Measurements from ENCODE around the gene DPEP2NB.
"Not testable (repeated sequence)": the region's sequence is repeated elsewhere in the genome, so short reads cannot be mapped to it uniquely, and the experiment has no call there.

DPEP2NB gene

DNA sequence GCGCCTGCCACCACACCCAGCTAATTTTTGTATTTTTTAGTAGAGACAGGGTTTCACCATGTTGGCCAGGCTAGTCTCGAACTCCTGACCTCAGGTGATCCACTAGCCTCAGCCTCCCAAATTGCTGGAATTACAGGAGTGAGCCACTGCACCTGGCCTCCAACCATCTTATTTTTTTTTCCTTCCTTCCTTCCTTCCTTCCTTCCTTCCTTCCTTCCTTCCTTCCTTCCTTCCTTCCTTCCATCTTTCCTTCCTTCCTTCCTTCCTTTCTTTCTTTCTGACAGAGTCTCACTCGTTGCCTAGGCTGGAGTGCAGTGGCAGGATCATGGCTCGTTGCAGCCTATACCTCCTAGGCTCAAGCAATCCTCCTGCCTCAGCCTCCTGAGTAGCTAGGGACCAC, 5.8 kb downstream of the DPEP2NB start:
- DNase-seq: not testable (repeated sequence)

DNA sequence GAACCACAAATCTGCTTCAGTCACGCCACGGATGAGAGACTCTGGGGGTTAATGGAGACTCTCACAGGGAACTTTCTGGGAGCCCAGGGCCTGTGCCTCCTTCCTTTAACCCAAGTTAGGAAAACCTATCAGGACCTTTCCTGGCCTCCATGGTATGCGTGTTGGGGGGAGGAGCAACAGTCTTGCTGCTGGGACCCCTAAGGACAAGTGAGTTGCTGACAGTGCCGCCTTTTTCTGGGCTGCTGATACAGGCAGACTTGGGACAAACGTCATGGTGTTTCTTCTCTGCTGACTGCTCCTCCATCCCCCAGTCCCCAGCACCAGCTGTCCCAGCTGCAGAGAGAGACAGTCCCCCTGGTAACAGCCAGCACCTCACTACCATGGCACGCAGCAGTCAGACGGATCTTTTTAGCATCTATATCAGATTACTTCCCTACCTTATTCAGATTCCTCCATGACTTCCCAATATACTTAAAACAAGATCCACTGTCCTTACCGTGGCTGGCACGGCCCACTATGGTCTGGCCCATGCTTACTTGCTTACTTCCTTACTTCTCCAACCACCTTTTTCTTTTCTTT, 6.5 kb downstream of the DPEP2NB start:
- no peak for DNase-seq

DNA sequence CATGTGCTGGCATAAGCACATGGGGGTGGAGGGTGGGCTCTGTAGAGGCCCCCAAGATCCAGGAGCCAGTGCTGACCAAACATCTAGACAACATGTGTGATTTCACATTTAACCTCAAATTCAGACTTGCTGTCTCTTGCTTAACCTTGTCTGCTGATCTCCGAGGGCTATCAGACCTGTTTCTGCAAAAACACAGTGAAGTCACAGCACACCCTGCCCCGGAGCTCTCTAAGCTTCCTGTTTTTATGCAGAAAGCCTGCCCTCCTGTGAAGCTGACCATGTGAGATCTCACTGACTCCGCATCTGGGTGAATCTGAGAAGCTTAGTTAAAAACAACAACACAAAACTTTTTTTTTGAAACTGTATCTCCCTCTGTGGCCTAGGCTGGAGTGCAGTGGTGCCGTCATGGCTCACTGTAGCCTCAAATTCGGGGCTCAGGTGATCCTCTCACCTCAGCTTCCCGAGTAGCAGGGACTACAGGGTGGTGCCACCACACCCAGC, 9.9 kb downstream of the DPEP2NB start:
- DNase-seq: peak; percentile 77 to 86

DNA sequence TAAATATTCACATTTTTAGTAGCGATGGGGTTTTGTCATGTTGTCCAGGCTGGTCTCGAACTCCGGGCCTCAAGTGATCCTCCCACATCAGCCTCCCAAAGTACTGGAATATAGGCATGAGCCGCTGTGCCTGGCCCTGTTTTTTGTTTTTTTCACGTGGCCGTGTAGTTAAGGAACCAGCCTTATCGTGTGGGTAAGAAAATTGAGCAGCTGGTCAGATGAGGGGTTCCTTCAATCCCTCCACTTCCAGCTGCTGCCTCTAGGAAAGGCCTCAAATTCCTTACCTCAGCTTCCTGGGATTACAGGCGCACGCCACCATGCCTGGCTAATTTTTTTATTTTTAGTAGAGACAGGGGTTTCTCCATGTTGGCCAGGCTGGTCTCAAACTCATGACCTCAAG, 10.5 kb downstream of the DPEP2NB start:
- DNase-seq: no peak

DNA sequence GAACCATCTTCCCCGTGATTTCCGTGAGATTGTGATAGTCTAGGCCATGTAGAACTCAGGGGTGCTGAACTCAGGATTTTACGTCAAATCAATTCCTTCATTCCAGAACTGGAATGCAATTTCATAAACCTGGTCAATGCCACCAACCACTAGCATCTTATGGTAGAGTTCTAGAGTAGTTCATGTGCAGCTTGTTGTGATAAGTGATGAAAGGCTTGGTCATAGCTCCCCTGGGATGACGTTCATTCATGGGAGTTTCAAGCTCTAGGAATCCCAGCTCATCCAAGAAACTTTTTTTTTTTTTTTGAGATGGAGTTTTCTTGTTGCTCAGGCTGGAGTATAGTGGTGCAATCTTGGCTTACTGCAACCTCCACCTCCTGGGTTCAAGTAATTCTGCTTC, 12.7 kb downstream of the DPEP2NB start:
- no peak for DNase-seq

DNA sequence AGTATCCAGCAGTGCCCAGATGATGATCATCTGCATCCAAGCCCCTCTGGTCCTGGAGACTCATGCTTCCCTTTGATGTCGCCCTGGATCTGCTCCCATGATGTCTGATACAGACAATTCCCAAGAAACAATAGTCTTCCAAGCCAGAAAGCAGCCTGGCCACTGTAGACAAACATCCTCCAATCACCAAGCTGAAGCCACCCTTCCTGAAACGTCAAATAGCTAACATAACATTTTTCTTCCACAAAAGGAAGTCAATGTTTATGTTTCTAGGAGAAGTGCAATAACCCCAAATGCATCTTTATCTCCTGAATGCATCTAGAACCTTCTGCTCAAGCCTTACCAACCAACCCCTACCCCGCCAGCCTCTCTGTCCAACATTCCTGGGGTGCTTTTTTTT, 15.3 kb downstream of the DPEP2NB start:
- peak; percentile 16 to 18 for DNase-seq

DNA sequence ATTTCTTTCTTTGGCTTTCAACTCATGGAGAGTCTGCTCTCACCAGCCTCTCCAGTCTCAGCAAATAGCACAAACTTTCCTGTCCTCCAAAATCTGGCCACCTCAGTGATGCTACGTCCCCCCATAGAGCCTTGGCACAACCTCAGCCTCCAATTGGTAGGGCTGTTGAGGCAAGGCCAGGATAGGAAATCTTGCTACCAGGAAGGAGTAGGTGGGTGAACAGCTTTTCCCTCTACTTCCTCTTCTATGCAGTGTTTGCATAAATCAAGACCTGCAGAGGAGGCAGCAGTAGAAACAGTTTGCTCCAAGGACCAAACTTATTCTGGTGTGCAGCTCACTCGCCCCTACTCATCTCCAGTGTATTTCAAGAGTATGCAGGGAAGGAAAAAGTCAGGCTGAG, 15.7 kb downstream of the DPEP2NB start:
- no peak for DNase-seq

DNA sequence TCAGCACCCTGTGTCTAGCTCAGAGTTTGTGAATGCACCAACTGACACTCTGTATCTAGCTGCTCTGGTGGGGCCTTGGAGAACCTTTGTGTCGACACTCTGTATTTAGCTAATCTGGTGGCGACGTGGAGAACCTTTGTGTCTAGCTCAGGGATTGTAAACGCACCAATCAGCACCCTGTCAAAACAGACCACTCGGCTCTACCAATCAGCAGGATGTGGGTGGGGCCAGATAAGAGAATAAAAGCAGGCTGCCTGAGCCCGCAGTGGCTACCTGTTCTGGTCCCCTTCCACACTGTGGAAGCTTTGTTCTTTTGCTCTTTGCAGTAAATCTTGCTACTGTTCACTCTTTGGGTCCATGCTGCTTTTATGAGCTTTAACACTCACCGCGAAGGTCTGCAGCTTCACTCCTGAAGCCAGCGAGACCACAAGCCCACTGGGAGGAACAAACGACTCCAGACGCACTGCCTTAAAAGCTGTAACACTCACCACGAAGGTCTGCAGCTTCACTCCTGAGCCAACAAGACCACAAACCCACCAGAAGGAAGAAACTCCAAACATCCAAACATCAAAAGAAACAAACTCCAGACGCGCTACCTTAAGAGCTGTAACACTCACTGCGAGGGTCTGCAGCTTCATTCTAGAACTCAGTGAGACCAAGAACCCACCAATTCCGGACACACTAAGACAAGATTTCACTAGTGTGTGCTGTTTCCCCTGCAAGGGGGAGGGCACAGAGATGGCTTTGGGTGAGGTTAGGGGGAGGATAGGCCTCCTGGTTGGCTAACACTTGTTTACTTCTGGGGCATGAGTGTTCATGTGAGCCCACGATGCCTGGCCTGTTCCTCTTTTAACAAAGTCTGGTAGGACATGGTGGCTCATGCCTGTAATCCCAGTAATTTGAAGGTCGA, 16.7 kb downstream of the DPEP2NB start, which contains the start of gene DPEP2:
Gene DPEP2, minus strand, starts transcription at position 706 of the 910 bp plus-strand sequence. CDS start 6,272 bp downstream, outside the sequence.
- DNase-seq: peak; percentile 62 to 72

DNA sequence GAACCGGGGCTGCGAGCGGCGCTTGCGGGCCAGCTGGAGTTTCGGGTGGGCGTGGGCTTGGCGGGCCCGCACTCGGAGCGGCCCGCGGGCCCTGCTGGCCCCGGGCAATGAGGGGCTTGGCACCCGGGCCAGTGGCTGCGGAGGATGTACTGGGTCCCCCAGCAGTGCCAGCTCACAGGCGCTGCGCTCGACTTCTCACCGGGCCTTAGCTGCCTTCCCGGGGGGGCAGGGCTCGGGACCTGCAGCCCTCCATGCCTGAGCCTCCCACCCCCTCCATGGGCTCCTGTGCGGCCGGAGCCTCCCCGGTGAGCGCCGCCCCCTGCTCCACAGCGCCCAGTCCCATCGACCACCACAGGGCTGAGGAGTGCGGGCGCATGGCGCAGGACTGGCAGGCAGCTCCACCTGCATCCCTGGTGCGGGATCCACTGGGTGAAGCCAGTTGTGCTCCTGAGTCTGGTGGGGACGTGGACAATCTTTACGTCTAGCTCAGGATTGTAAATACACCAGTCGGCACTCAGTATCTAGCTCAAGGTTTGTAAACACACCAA, 17.4 kb downstream of the DPEP2NB start:
- DNase-seq: not testable (repeated sequence)

DNA sequence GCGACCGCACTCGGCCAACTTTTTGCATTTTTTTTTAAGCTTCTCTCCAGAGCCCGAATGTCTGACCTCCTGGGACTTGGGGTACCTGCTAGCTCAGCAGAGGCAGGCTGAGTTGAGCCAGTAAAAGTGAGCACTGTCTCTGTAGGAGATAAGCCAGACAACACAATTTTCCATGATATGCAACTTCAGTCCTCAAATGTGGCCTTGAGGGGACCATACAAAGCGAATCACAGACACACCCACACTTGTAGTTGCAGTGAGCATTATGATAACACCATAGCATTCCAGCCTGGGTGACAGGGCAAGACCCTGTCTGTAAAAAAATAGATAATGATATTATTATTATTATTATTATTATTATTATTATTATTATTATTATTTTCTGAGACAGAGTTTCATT, 19.0 kb downstream of the DPEP2NB start:
- DNase-seq: no peak

DNA sequence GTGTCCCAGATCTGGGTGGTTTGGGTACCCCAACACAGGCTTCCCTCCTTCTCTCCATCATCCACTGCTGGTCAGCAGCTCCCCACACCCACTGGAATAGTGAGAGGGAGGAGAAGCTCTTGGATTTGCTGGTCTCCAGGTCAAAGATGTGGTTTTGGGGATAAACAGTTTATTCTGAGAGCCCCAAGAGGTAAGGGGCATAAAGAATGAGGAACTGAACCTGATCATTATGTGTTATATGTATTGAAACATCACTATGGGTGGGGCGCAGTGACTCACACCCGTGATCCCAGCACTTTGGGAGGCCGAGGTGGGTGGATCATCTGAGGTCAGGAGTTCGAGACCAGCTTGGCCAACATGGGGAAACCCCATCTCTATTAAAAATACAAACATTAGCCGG, 20.3 kb downstream of the DPEP2NB start:
- DNase-seq: peak; percentile 37 to 77

DNA sequence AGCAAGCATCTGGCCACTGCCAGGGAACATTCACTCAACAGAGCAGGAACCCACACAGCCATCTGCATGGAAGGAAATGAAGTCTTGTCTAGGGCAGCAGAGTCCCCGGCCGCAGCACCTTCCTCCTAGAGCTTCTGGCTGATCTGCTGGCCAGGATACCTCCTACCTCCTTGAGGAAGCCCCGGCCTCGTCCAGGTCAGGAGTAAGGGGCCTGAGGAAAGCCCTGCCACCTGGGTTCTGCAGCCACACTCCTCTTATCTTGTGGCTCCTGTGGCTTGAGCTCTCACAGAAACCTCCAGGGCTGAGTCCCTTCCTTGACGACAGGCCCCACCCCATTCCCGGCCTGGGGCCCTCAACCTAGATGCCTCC, 21.7 kb downstream of the DPEP2NB start:
- DNase-seq: not testable (repeated sequence)

DNA sequence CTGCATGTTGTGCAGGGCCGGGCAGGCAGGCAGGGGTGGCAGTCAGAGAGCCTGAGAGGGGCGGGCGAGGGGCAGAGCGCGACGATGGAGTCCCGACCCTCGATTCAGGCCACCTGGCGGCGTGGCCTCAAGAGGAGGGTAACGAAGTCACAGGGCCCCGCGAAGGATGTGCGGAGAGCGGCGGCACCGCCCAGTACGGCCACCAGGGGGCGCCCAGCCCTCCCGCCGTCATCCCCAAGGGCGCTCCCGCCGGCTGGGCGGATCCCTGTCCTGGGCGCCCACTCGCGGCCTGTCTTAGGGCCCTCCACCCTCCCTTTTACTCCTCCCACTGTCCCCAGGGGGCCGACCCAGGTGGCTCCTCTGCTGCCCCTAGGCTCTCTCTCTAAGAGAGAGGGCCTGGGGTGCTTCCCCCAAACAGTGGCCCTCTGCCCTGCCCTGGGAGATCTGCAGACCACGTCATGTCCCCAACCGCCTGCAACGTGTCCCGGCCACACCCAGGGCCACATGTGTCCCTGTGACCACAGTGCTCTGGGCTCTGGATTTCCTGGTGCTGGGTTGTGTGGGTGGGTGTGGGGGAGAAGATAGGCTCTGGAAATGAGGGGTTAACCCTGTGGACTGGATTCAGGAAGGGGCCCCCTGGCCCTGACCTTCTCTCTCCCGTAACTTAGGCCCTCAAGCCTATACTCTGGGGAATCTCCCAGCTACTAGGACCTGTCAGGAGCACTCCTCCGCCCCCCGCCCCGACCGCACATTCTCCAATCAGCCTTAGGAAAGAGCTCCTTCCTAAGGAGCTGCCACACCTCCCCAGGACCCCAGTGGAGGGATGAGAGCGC, 22.3 kb downstream of the DPEP2NB start:
- DNase-seq: peak; percentile 85 to 86

DNA sequence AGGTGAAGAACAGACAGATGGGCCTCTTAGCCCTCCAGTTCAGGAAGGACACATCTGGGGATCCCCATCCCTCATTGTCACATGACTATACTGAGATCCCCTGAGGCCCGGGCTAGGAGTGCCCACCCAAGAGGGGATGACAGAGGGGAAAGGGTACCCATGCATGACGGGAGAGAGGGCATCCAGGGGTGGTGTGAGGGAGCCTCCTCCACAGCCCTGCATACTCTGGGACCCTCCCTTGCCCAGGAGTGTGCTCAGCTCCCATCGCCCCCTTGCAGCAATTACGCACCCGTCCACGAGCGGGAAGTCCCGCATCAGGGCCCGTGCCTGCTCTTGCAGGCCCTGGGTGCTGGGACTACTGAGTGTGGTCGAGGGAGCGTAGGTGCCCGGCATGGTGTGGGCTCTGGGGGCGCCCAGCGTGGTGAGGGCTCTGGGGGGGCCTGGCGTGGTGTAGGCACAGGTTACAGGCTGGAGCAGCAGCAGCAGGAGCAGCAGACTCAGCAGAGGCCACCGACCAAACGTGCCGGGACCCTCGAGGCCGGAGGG, 23.0 kb downstream of the DPEP2NB start:
- DNase-seq: no peak

DNA sequence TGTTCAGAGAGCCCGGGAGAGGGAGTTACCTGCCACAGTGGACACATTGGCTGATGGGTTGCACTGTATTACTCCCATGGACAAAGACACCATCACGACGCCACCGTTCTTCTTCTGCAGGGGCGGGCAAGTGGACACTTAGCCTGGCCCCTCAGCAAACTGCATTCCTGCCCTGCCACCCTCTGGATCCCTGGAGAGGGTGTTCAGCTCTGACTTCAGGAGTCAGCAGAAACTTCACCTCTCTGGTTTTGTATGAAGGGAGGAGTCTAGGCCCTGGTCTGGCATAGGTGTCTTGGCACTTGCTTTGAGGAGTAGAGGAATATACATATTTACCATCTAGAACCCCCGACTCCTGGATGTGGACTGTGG, 25.7 kb downstream of the DPEP2NB start:
- no peak for DNase-seq

DNA sequence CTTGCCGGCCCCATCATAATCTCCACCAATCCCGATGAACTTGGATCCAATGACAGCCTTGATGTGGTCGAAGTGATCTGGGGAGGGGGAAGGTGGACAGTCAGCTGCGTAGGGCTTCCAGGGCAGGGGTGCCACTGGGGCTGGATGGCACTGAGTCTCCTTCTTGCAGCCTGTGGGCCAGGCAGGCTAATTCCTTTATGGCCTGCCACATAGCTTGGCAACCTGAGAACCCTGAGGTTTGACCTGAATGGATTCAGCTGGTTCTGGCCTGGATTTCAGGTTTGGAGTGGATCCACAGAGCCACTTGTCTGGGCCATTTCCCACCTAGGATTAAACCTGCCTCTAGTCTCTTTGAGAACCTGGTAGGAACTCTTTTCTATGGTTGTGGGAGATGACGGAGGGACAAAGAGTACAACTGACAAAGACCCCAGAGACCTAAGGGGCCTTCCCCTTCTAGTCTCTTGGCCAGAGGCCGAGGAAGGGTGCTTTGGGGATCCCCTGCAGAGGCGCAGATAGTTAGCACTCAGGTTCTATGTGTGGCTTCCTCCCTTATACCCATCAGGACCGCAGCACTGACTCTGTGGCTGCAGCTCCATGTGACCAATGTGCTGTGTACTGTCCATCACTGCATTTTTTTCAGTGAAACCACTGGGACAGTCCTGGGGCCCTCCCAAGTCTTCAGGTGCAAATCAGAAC, 26.2 kb downstream of the DPEP2NB start:
- DNase-seq: no peak

DNA sequence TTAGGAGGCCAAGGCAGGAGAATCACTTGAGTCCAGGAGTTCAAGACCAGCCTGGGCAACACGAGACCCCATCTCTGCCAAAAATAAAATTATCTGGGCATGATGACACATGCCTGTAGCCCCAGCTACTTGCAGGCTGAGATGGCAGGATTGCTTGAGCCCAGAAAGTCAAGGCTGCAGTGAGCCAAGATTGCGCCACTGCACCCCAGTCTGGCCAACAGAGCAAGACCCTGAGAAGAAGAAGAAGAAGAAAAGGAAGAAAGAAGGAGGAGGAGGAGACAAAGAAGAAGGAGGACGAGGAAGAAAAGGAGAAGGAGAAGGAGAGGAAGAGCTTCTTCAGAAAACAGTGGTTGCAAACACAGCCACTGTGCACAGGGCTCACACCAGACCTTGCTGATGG, 27.0 kb downstream of the DPEP2NB start:
- DNase-seq: no peak

DNA sequence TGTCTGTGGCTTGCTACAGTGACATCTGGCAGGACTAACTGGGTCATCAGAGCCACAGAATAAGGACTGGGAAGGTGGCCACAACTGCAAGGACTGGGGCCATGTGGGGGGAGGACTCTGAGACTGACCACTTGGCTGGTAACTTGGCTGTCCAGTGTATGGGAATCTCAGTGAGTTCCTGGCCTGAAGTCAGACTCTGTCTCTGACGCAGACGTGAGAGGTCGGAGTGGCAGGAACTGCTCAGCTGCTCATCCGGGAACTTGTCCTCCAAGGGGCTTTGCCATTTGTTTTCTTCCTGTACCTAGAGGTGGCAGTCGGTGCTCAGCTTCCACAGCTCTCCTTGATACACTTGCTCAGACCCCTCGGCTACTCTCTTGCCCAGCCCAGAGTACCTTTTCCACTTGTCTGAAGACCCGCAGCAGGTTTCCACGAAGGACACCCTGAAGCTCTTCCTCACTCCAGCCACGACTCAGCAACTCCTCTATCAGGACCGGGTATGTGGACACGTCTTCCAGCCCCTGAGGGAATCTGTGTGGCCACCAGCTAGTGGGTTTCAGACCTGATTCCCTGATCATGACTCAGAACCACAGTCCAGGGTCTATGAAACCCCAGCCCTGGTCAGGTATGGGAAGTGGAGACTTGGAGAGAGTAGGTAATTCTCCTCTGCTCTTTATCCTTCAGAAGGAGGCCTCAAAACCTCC, 28.1 kb downstream of the DPEP2NB start:
- no peak for DNase-seq

DNA sequence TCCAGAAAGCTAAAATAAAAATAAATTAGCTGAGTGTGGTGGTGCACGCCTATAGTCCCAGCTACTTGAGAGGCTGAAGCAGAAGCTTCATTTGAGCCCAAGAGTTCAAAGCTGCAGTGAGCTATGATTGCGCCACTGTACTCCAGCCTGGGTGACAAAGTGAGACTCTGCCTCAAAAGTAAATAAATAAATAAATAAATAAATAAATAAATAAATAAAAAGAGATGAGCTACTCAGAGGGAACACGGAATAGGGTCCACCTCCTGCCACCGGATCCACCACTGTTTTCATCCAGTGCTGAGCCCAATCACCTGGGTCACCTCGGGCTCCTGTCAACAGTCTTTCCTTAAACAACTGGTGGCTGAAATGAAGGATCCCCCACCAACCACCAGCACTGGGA, 28.8 kb downstream of the DPEP2NB start:
- no peak for DNase-seq

DNA sequence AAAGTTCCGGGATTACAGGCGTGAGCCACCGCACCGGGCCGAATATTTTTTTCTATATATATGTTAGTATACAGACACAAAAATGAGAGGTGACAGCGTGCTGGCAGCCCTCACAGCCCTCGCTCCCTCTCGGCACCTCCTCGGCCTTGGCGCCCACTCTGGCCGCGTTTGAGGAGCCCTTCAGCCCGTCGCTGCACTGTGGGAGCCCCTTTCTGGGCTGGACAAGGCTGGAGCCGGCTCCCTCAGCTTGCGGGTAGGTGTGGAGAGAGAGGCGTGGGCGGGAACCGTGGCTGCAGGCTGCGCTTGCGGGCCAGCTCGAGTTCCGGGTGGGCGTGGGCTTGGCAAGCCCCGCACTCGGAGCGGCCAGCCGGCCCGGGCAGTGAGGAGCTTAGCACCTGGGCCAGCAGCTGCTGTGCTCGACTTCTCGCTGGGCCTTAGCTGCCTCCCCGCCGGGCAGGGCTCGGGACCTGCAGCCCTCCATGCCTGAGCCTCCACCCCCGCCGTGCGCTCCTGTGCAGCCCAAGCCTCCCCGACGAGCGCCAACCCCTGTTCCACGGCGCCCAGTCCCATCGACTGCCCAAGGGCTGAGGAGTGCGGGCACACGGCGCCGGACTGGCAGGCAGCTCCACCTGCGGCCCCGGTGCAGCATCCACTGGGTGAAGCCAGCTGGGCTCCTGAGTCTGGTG, 33.6 kb downstream of the DPEP2NB start:
- DNase-seq: no peak

Data from CD4-positive, alpha-beta T cell treated with Interleukin-4 for 1 hour (primary cell).